ENCODE data around the gene RNF208.

DNA sequence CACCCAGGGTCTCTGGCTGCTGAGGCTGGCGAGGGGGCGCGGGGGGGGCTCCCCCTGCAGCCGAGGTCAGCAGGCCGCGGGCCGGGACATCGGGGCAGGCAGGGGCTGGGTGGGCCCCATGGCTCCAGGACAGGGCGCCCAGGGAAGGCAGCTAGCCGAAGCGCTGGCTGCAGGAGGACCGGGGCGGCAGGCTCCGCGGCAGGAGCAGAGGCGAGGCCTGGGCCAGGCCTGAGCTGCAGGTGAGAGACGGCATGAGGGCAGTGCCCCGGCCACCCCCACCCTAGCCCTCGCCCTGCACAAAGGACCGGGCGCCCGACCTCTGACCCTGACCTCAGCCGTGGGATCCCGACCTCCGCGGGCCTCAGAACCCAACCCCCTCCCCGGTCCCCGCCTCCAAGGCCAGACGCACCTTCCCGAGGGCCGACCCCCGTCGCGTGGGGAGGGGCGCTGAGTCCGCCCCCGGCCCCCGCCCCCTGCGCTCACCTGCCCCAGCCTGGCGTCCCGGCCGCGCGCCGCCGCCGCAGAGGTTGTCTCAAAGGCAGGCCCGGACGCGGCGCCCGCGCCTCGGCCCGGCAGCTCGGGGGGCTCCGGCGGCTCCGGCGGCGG is 431 bp downstream of the RNF208 start:
- TF ChIP-seq POLR2A (IDR thresholded peaks at IDR 0.05; ENCODE audit: low read depth, low read length) = no peak
- TF ChIP-seq CTCF (conservative IDR thresholded peaks at IDR 0.05; ENCODE audit: low read depth, low read length) = no peak
- TF ChIP-seq, protein P1, sequence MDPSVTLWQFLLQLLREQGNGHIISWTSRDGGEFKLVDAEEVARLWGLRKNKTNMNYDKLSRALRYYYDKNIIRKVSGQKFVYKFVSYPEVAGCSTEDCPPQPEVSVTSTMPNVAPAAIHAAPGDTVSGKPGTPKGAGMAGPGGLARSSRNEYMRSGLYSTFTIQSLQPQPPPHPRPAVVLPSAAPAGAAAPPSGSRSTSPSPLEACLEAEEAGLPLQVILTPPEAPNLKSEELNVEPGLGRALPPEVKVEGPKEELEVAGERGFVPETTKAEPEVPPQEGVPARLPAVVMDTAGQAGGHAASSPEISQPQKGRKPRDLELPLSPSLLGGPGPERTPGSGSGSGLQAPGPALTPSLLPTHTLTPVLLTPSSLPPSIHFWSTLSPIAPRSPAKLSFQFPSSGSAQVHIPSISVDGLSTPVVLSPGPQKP (IDR thresholded peaks at IDR 0.05; ENCODE audit: borderline replicate concordance, low read depth, low read length) = no peak
- TF ChIP-seq MAFK (IDR thresholded peaks at IDR 0.05; ENCODE audit: low read depth, low read length) = no peak
- TF ChIP-seq CEBPB (IDR thresholded peaks at IDR 0.05; ENCODE audit: low read depth, low read length) = no peak
- no peak for TF ChIP-seq RFX5 (IDR thresholded peaks at IDR 0.05; ENCODE audit: low read depth, low read length)
- TF ChIP-seq FOS (IDR thresholded peaks at IDR 0.05; ENCODE audit: low read depth, low read length) = no peak
